NCI-H187 (cell line): ENCODE measurements around the gene SLC9B1.

Experiments
- DNase-seq, 2 experiments: peaks; one replicate each; lab custom pipeline; 2025; lab: John Stamatoyannopoulos, UW

Gene SLC9B1

GRCh38 chr4:103019308-103020124 is at the start of gene SLC9B1:
Gene SLC9B1 (minus strand): TSS chr4:103019705. CDS start chr4:102991711, 27,994 bp downstream.
- peak; percentile 28 to 64 for DNase-seq

GRCh38 chr4:103067841-103068547 is 48.5 kb upstream of the SLC9B1 start:
- DNase-seq: no peak

GRCh38 chr4:103060453-103061148 is 41.1 kb upstream of the SLC9B1 start:
- DNase-seq: no peak

GRCh38 chr4:103054030-103054429 is 34.5 kb upstream of the SLC9B1 start:
- DNase-seq: no peak

GRCh38 chr4:103052779-103053178 is 33.3 kb upstream of the SLC9B1 start:
- no peak for DNase-seq

- DNase-seq: no peak
Observed at GRCh38 chr4:103052145-103052544, 32.6 kb upstream of the SLC9B1 start.

- DNase-seq: no peak
Observed at GRCh38 chr4:103050736-103051436, 31.4 kb upstream of the SLC9B1 start.

- DNase-seq: no peak
Observed at GRCh38 chr4:103046416-103047290, 27.1 kb upstream of the SLC9B1 start.

GRCh38 chr4:103044183-103044582 is 24.7 kb upstream of the SLC9B1 start:
- no peak for DNase-seq

GRCh38 chr4:103036169-103036568 is 16.7 kb upstream of the SLC9B1 start:
- no peak for DNase-seq

- no peak for DNase-seq
Observed at GRCh38 chr4:103032574-103032973, 13.1 kb upstream of the SLC9B1 start.

- no peak for DNase-seq
Observed at GRCh38 chr4:103030791-103031190, 11.3 kb upstream of the SLC9B1 start.

GRCh38 chr4:103029300-103029699 is 9.8 kb upstream of the SLC9B1 start:
- no peak for DNase-seq

GRCh38 chr4:103026868-103027267 is 7.4 kb upstream of the SLC9B1 start:
- no peak for DNase-seq

GRCh38 chr4:103024996-103025395 is 5.5 kb upstream of the SLC9B1 start:
- no peak for DNase-seq

GRCh38 chr4:103021120-103021519 is 1.6 kb upstream of the SLC9B1 start:
- no peak for DNase-seq

- DNase-seq: no peak
Observed at GRCh38 chr4:103018391-103019307, 856 bp downstream of the SLC9B1 start.

GRCh38 chr4:103012551-103012950 is 7.0 kb downstream of the SLC9B1 start:
- no peak for DNase-seq

- DNase-seq: no peak
Observed at GRCh38 chr4:103012060-103012459, 7.4 kb downstream of the SLC9B1 start.
